COR-L47 (cell line): ENCODE results near the gene PTPN13.

ENCODE experiments used
- DNase-seq: peaks from one replicate; lab custom pipeline; 2025; lab: John Stamatoyannopoulos, UW

PTPN13 gene

GRCh38 chr4:86593688-86594558 is at the start of gene PTPN13:
TSS of gene PTPN13 (plus strand) at chr4:86594315. CDS start at chr4:86635257, 40,942 bp downstream.
- DNase-seq = peak; percentile 99

GRCh38 chr4:86547140-86547539 is 47.0 kb upstream of the PTPN13 start:
- DNase-seq = no peak

- DNase-seq = no peak
Observed at GRCh38 chr4:86549163-86549788, 44.8 kb upstream of the PTPN13 start.

- DNase-seq = no peak
Observed at GRCh38 chr4:86551387-86551786, 42.7 kb upstream of the PTPN13 start.

- DNase-seq = no peak
Observed at GRCh38 chr4:86554646-86555045, 39.5 kb upstream of the PTPN13 start.

- no peak for DNase-seq
Observed at GRCh38 chr4:86556791-86557415, 37.2 kb upstream of the PTPN13 start.

- no peak for DNase-seq
Observed at GRCh38 chr4:86557526-86557925, 36.6 kb upstream of the PTPN13 start.

GRCh38 chr4:86558258-86558657 is 35.9 kb upstream of the PTPN13 start:
- DNase-seq = no peak

- no peak for DNase-seq
Observed at GRCh38 chr4:86558797-86559196, 35.3 kb upstream of the PTPN13 start.

GRCh38 chr4:86560447-86560846 is 33.7 kb upstream of the PTPN13 start:
- no peak for DNase-seq

- DNase-seq = no peak
Observed at GRCh38 chr4:86561256-86561655, 32.9 kb upstream of the PTPN13 start.

GRCh38 chr4:86563416-86563815 is 30.7 kb upstream of the PTPN13 start:
- DNase-seq = no peak

- DNase-seq = no peak
Observed at GRCh38 chr4:86564795-86565194, 29.3 kb upstream of the PTPN13 start.

GRCh38 chr4:86565651-86566050 is 28.5 kb upstream of the PTPN13 start:
- DNase-seq = no peak

- no peak for DNase-seq
Observed at GRCh38 chr4:86569103-86569870, 24.8 kb upstream of the PTPN13 start.

GRCh38 chr4:86579941-86580340 is 14.2 kb upstream of the PTPN13 start:
- no peak for DNase-seq

- DNase-seq = no peak
Observed at GRCh38 chr4:86582410-86582809, 11.7 kb upstream of the PTPN13 start.

- DNase-seq = no peak
Observed at GRCh38 chr4:86586160-86586572, 7.9 kb upstream of the PTPN13 start.

- DNase-seq = no peak
Observed at GRCh38 chr4:86586626-86587380, 7.3 kb upstream of the PTPN13 start.

GRCh38 chr4:86587381-86588140 is 6.6 kb upstream of the PTPN13 start:
- no peak for DNase-seq
